Thymus (tissue), 11 donors: ENCODE measurements around the gene TRAP1. TPM values are rescaled to one million over a fixed set of nuclear protein-coding genes. Genes with fewer than 3 reads are reported as not detected.

Source experiments
- DNase-seq, 9 donors: peaks; one replicate each; pipeline ENCODE4 v3.0.0-alpha.2; 2013; ENCODE audit warnings: low spot score in 9 of 9, low read depth in 6 of 9, missing footprints in 1 of 9
- H3K27ac ChIP-seq, 2 donors: one replicate each; pipeline ENCODE4 v1.5.1; 2013; ENCODE audit warnings: control low read depth in 1 of 2, low read depth in 1 of 2, low read length in 1 of 2, mild to moderate bottlenecking in 1 of 2, moderate library complexity in 1 of 2
- H3K27me3 ChIP-seq, 2 donors: one replicate each; pipeline ENCODE4 v1.5.1; 2013; ENCODE audit warnings: low read length in 1 of 2; ENCODE audit not compliant: control insufficient read depth in 2 of 2, insufficient read depth in 1 of 2
- H3K36me3 ChIP-seq, 2 donors: one replicate each; pipeline ENCODE4 v1.5.1; 2013; ENCODE audit warnings: low read length in 1 of 2, mild to moderate bottlenecking in 1 of 2, moderate library complexity in 1 of 2; ENCODE audit not compliant: control insufficient read depth in 2 of 2, insufficient read depth in 2 of 2
- H3K4me1 ChIP-seq, 2 donors: one replicate each; pipeline ENCODE4 v1.5.1; 2013; ENCODE audit warnings: low read length in 2 of 2; ENCODE audit not compliant: control insufficient read depth in 2 of 2, insufficient read depth in 2 of 2
- H3K4me3 ChIP-seq, 2 donors: one replicate each; pipeline ENCODE4 v1.5.1; 2013; ENCODE audit warnings: low read length in 2 of 2, control low read depth in 1 of 2, mild to moderate bottlenecking in 1 of 2
- H3K9me3 ChIP-seq, 2 donors: one replicate each; pipeline ENCODE4 v1.5.1; 2013; ENCODE audit warnings: low read length in 1 of 2, mild to moderate bottlenecking in 1 of 2; ENCODE audit not compliant: control insufficient read depth in 2 of 2, insufficient read depth in 1 of 2
- WGBS: extraction: QIAGEN DNeasy Blood & Tissue Kit; methylation state at CpG from one replicate; pipeline ENCODE4 v1.1.7; 2013; 5-methylcytosine and 5-hydroxymethylcytosine counted together
- polyA plus RNA-seq: library from polyadenylated mRNA; stranded (reverse); fragments of 200-250 nt; gene quantifications from one replicate; pipeline ENCODE4 v1.2.3, GENCODE V29; 2013
- total RNA-seq: library from RNA; stranded (reverse); fragments of 120-200 nt; gene quantifications from one replicate; pipeline ENCODE4 v1.2.4, GENCODE V29; 2013
- donor health status: healthy.

TRAP1 gene
- total and polyA plus RNA-seq, 2 donors: 46.5 to 48.4 TPM

DNA sequence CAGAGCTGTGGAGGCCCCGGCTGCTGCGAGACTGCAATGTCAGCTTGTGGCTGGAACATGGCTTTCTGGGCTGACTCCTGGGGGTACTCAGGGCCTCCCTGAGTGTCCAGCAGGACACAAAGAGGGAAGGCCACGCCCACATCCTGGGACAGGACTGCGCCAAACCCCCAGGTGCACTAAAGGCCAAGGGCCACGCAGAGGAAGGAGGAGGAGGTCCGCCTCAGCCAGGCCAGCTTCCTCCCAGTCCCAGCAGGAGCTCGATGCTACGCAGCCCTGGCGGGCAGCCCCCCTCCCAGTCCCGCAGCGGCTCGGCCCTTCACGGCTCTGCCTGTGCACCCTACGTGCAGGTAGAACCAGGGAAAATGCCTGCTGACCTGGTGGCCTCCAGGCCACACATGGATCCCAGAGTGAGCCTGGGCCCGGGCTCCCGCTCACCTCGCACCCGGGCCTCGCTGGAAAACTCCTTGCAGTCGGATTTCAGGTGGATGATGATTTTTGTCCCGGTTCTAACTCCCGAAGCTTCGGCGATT is 41.7 kb downstream of the TRAP1 start:
- no peaks in the 10 kb centered on the region for H3K27me3 ChIP-seq
- peaks cover 0 to 3% of the 10 kb centered on the region in 2 donors for H3K9me3 ChIP-seq
- no peak overlapping the region for H3K4me3 ChIP-seq
- no peaks in the 10 kb centered on the region for H3K4me1 ChIP-seq
- peaks cover 74 to 78% of the 10 kb centered on the region in 2 donors for H3K36me3 ChIP-seq
- WGBS: 97% methylated on average over 24 of the region's 24 CpGs
- H3K27ac ChIP-seq: no peak overlapping the region
- DNase-seq: no peak

DNA sequence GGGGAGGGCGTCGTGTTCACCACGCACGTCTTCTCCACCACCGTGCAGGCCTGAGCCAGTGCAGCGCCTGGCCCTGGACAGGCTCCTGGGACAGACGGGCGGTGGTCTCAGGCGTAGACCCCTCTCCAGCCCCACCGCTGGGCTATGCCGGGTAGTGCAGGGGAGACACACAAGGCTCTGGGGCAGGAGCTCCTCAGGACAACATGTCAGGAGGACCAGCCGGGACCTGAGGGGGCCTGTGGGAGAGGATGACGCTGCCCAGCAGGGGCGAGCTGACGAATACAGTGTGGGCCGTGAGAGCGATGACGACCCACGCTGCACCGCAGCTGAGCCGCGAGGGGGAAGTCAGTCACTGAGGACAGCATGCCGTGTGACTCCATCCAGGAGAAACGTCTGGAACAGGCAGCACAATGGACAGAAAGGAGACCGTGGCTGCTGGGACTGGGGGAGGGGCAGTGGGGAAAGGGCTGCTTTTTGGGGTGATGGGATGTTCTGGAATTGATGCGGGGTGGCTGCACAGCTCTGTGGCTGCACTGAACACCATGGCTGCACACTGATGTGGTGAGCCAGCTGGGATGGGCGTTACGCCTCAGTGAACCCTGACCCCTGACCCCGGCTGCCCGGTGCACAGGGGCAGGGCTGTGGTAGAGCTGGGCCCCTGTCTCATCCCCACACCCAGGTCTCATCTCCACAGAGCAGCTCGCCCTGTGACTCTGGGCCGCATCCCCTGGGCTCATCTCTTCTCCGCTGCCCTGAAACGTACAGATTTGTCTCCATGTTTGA is 42.6 kb downstream of the TRAP1 start:
- H3K9me3 ChIP-seq: peaks cover 0 to 3% of the 10 kb centered on the region in 2 donors
- no peak overlapping the region for H3K27ac ChIP-seq
- DNase-seq: no peak
- H3K4me3 ChIP-seq: no peak overlapping the region
- WGBS: 98% methylated on average over 34 of the region's 34 CpGs
- H3K27me3 ChIP-seq: no peaks in the 10 kb centered on the region
- peaks cover 69 to 71% of the 10 kb centered on the region in 2 donors for H3K36me3 ChIP-seq
- no peaks in the 10 kb centered on the region for H3K4me1 ChIP-seq

GRCh38 chr16:3673676-3674377 is 43.5 kb downstream of the TRAP1 start:
- DNase-seq: no peak

DNA sequence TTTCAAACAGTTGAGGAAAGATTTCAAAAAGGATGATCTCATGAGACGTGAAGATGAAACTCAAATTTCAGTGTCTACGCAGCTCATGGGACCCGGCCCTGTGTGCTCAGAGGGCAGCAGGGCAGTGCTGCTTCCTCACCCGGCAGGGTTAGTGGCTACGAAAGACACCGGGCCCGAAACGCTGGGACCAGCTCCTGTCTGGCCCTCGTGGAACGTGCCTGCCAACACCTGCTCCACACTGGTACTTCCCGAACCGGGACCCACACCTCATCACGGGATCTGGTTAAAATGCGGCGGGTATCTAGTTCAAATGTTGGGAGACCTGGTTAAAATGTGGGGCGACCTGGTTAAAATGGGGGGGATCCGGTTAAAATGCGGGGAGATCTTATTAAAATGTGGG is 44.1 kb downstream of the TRAP1 start:
- Histone ChIP-seq H3K4me3 (no peak overlapping the region), H3K27me3 (no peaks in the 10 kb centered on the region), H3K9me3 (peaks cover 0 to 1% of the 10 kb centered on the region in 2 donors), H3K36me3 (peaks cover 64 to 71% of the 10 kb centered on the region in 2 donors), H3K4me1 (no peaks in the 10 kb centered on the region), H3K27ac (no peak overlapping the region)
- no peak for DNase-seq
- WGBS: 98% methylated on average over 18 of the region's 18 CpGs

More at GRCh38 chr16:3673676-3674377, 43.5 kb downstream of the TRAP1 start:
- no peak overlapping the region for H3K27ac ChIP-seq
- H3K9me3 ChIP-seq: peaks cover 0 to 1% of the 10 kb centered on the region in 2 donors
- peaks cover 68 to 70% of the 10 kb centered on the region in 2 donors for H3K36me3 ChIP-seq
- H3K4me3 ChIP-seq: no peak overlapping the region
- no peaks in the 10 kb centered on the region for H3K27me3 ChIP-seq
- 97% methylated on average over 13 of the region's 13 CpGs for WGBS
- no peaks in the 10 kb centered on the region for H3K4me1 ChIP-seq

- Histone ChIP-seq H3K9me3 (peaks cover 0 to 1% of the 10 kb centered on the region in 2 donors), H3K4me1 (no peaks in the 10 kb centered on the region), H3K4me3 (no peak overlapping the region), H3K27me3 (no peaks in the 10 kb centered on the region), H3K27ac (no peak overlapping the region), H3K36me3 (peaks cover 58 to 65% of the 10 kb centered on the region in 2 donors)
- WGBS: 98% methylated on average over 26 of the region's 26 CpGs
- DNase-seq: no peak
Measured at GRCh38 chr16:3672571-3673041, 44.7 kb downstream of the TRAP1 start.

- H3K4me3 ChIP-seq: no peak overlapping the region
- H3K4me1 ChIP-seq: no peaks in the 10 kb centered on the region
- H3K27me3 ChIP-seq: no peaks in the 10 kb centered on the region
- 97% methylated on average over 11 of the region's 11 CpGs for WGBS
- no peak for DNase-seq
- no peaks in the 10 kb centered on the region for H3K9me3 ChIP-seq
- H3K36me3 ChIP-seq: peaks cover 53 to 61% of the 10 kb centered on the region in 2 donors
- H3K27ac ChIP-seq: no peak overlapping the region
Measured at GRCh38 chr16:3671424-3671823, 45.9 kb downstream of the TRAP1 start.

GRCh38 chr16:3670711-3671110 is 46.6 kb downstream of the TRAP1 start:
- DNase-seq: no peak
- Histone ChIP-seq H3K27me3 (no peaks in the 10 kb centered on the region), H3K4me3 (no peak overlapping the region), H3K36me3 (peaks cover 50 to 58% of the 10 kb centered on the region in 2 donors), H3K27ac (no peak overlapping the region), H3K4me1 (peaks cover 0 to 2% of the 10 kb centered on the region in 2 donors), H3K9me3 (no peaks in the 10 kb centered on the region)
- WGBS: 74% methylated on average over 13 of the region's 13 CpGs

GRCh38 chr16:3669082-3669481 is 48.2 kb downstream of the TRAP1 start:
- no peak for DNase-seq
- no peak overlapping the region for H3K4me3 ChIP-seq
- H3K36me3 ChIP-seq: peaks cover 45 to 58% of the 10 kb centered on the region in 2 donors
- H3K4me1 ChIP-seq: peaks cover 0 to 10% of the 10 kb centered on the region in 2 donors
- peaks cover 0 to 3% of the 10 kb centered on the region in 2 donors for H3K9me3 ChIP-seq
- no peaks in the 10 kb centered on the region for H3K27me3 ChIP-seq
- H3K27ac ChIP-seq: no peak overlapping the region
- WGBS: 57% methylated on average over 10 of the region's 10 CpGs

GRCh38 chr16:3668626-3669025 is 48.7 kb downstream of the TRAP1 start:
- Histone ChIP-seq H3K27me3 (no peaks in the 10 kb centered on the region), H3K4me3 (no peak overlapping the region), H3K27ac (no peak overlapping the region), H3K9me3 (peaks cover 0 to 4% of the 10 kb centered on the region in 2 donors), H3K36me3 (peaks cover 42 to 55% of the 10 kb centered on the region in 2 donors), H3K4me1 (peaks cover 0 to 10% of the 10 kb centered on the region in 2 donors)
- DNase-seq: no peak
- WGBS: 98% methylated on average over 11 of the region's 11 CpGs
